ENCODE data around the gene METTL9.
"Not testable (repeated sequence)": the region's sequence is repeated elsewhere in the genome, so short reads cannot be mapped to it uniquely, and the experiment has no call there.

The METTL9 gene

GRCh38 chr16:21599122-21600030 is at the start of gene METTL9:
Gene METTL9, plus strand, starts transcription at chr16:21599577. Its CDS starts 157 bp downstream, at chr16:21599734.
- Histone ChIP-seq H3K9me3 (ENCODE audit: low read length) (no peaks in the 10 kb centered on the region), H3K27ac (ENCODE audit: low read depth, low read length) (peak within 1 kb of the TSS; percentile 92), H3K36me3 (ENCODE audit: insufficient read depth, low read length) (no peaks in the 10 kb centered on the region), H3K9ac (ENCODE audit: low read length) (peak within 1 kb of the TSS; percentile 94), H3K27me3 (ENCODE audit: control insufficient read depth in 1 of 2, insufficient read depth in 2 of 2, low read length in 2 of 2) (no peaks in the 10 kb centered on the region), H3K4me1 (ENCODE audit: insufficient read depth, low read length) (peaks cover 24% of the 10 kb centered on the region), H3K4me3 (ENCODE audit: low read depth in 1 of 2, low read length in 2 of 2) (peak within 1 kb of the TSS; percentile 84 to 93)

GRCh38 chr16:21549975-21550374 is 49.4 kb upstream of the METTL9 start:
- not testable (repeated sequence) for H3K27me3 ChIP-seq (ENCODE audit: control insufficient read depth in 1 of 2, insufficient read depth in 2 of 2, low read length in 2 of 2); H3K9ac ChIP-seq (ENCODE audit: low read length); H3K36me3 ChIP-seq (ENCODE audit: insufficient read depth, low read length); H3K4me3 ChIP-seq (ENCODE audit: low read depth in 1 of 2, low read length in 2 of 2); H3K4me1 ChIP-seq (ENCODE audit: insufficient read depth, low read length); H3K27ac ChIP-seq (ENCODE audit: low read depth, low read length); H3K9me3 ChIP-seq (ENCODE audit: low read length)

GRCh38 chr16:21550435-21550834 is 48.9 kb upstream of the METTL9 start:
- not testable (repeated sequence) for H3K9me3 ChIP-seq (ENCODE audit: low read length); H3K36me3 ChIP-seq (ENCODE audit: insufficient read depth, low read length); H3K27ac ChIP-seq (ENCODE audit: low read depth, low read length); H3K4me3 ChIP-seq (ENCODE audit: low read depth in 1 of 2, low read length in 2 of 2); H3K9ac ChIP-seq (ENCODE audit: low read length); H3K27me3 ChIP-seq (ENCODE audit: control insufficient read depth in 1 of 2, insufficient read depth in 2 of 2, low read length in 2 of 2)
- peaks cover 10% of the 10 kb centered on the region for H3K4me1 ChIP-seq (ENCODE audit: insufficient read depth, low read length)

- H3K4me3 ChIP-seq (ENCODE audit: low read depth in 1 of 2, low read length in 2 of 2); H3K27me3 ChIP-seq (ENCODE audit: control insufficient read depth in 1 of 2, insufficient read depth in 2 of 2, low read length in 2 of 2); H3K36me3 ChIP-seq (ENCODE audit: insufficient read depth, low read length); H3K27ac ChIP-seq (ENCODE audit: low read depth, low read length); H3K9ac ChIP-seq (ENCODE audit: low read length); H3K9me3 ChIP-seq (ENCODE audit: low read length): not testable (repeated sequence)
- peaks cover 10% of the 10 kb centered on the region for H3K4me1 ChIP-seq (ENCODE audit: insufficient read depth, low read length)
These were observed 48.3 kb upstream of the METTL9 start for GRCh38 chr16:21551076-21551475.

- peaks cover 10% of the 10 kb centered on the region for H3K4me1 ChIP-seq (ENCODE audit: insufficient read depth, low read length)
- H3K36me3 ChIP-seq (ENCODE audit: insufficient read depth, low read length); H3K27me3 ChIP-seq (ENCODE audit: control insufficient read depth in 1 of 2, insufficient read depth in 2 of 2, low read length in 2 of 2); H3K9me3 ChIP-seq (ENCODE audit: low read length); H3K9ac ChIP-seq (ENCODE audit: low read length); H3K27ac ChIP-seq (ENCODE audit: low read depth, low read length); H3K4me3 ChIP-seq (ENCODE audit: low read depth in 1 of 2, low read length in 2 of 2): not testable (repeated sequence)
These were observed 47.8 kb upstream of the METTL9 start for GRCh38 chr16:21551600-21551999.

GRCh38 chr16:21553481-21554296 is 45.7 kb upstream of the METTL9 start:
- not testable (repeated sequence) for H3K4me3 ChIP-seq (ENCODE audit: low read depth in 1 of 2, low read length in 2 of 2); H3K9me3 ChIP-seq (ENCODE audit: low read length); H3K9ac ChIP-seq (ENCODE audit: low read length); H3K27me3 ChIP-seq (ENCODE audit: control insufficient read depth in 1 of 2, insufficient read depth in 2 of 2, low read length in 2 of 2); H3K36me3 ChIP-seq (ENCODE audit: insufficient read depth, low read length); H3K27ac ChIP-seq (ENCODE audit: low read depth, low read length)
- peaks cover 10% of the 10 kb centered on the region for H3K4me1 ChIP-seq (ENCODE audit: insufficient read depth, low read length)

GRCh38 chr16:21554795-21555585 is 44.4 kb upstream of the METTL9 start:
- Histone ChIP-seq H3K36me3 (ENCODE audit: insufficient read depth, low read length) (no peaks in the 10 kb centered on the region), H3K4me1 (ENCODE audit: insufficient read depth, low read length) (peaks cover 10% of the 10 kb centered on the region), H3K4me3 (ENCODE audit: low read depth in 1 of 2, low read length in 2 of 2) (peak overlapping the region in 1 of 2 donors; percentile 33), H3K27ac (ENCODE audit: low read depth, low read length) (no peak overlapping the region), H3K9me3 (ENCODE audit: low read length) (no peaks in the 10 kb centered on the region), H3K27me3 (ENCODE audit: control insufficient read depth in 1 of 2, insufficient read depth in 2 of 2, low read length in 2 of 2) (no peaks in the 10 kb centered on the region), H3K9ac (ENCODE audit: low read length) (no peak overlapping the region)

- not testable (repeated sequence) for H3K9me3 ChIP-seq (ENCODE audit: low read length); H3K9ac ChIP-seq (ENCODE audit: low read length)
These were observed 43.8 kb upstream of the METTL9 start for GRCh38 chr16:21555621-21556020.

GRCh38 chr16:21556026-21556595 is 43.3 kb upstream of the METTL9 start:
- H3K9ac ChIP-seq (ENCODE audit: low read length); H3K36me3 ChIP-seq (ENCODE audit: insufficient read depth, low read length); H3K9me3 ChIP-seq (ENCODE audit: low read length); H3K27ac ChIP-seq (ENCODE audit: low read depth, low read length); H3K27me3 ChIP-seq (ENCODE audit: control insufficient read depth in 1 of 2, insufficient read depth in 2 of 2, low read length in 2 of 2); H3K4me3 ChIP-seq (ENCODE audit: low read depth in 1 of 2, low read length in 2 of 2): not testable (repeated sequence)
- peaks cover 10% of the 10 kb centered on the region for H3K4me1 ChIP-seq (ENCODE audit: insufficient read depth, low read length)

More at GRCh38 chr16:21555621-21556020, 43.8 kb upstream of the METTL9 start:
- H3K4me3 ChIP-seq (ENCODE audit: low read depth in 1 of 2, low read length in 2 of 2); H3K36me3 ChIP-seq (ENCODE audit: insufficient read depth, low read length); H3K27me3 ChIP-seq (ENCODE audit: control insufficient read depth in 1 of 2, insufficient read depth in 2 of 2, low read length in 2 of 2); H3K27ac ChIP-seq (ENCODE audit: low read depth, low read length): not testable (repeated sequence)
- peaks cover 10% of the 10 kb centered on the region for H3K4me1 ChIP-seq (ENCODE audit: insufficient read depth, low read length)

- not testable (repeated sequence) for H3K27ac ChIP-seq (ENCODE audit: low read depth, low read length); H3K36me3 ChIP-seq (ENCODE audit: insufficient read depth, low read length); H3K4me3 ChIP-seq (ENCODE audit: low read depth in 1 of 2, low read length in 2 of 2); H3K9ac ChIP-seq (ENCODE audit: low read length); H3K27me3 ChIP-seq (ENCODE audit: control insufficient read depth in 1 of 2, insufficient read depth in 2 of 2, low read length in 2 of 2); H3K9me3 ChIP-seq (ENCODE audit: low read length)
- H3K4me1 ChIP-seq (ENCODE audit: insufficient read depth, low read length), result peaks cover 10% of the 10 kb centered on the region
These were observed 42.6 kb upstream of the METTL9 start for GRCh38 chr16:21556651-21557241.
